WTC11 (cell line): Measurements from ENCODE around the gene SMAD3. TPM values are rescaled to one million over a fixed set of nuclear protein-coding genes. Genes with fewer than 3 reads are reported as not detected.

Experiments
- ATAC-seq: fragments of 200-7000 bp; cut with Tn5 transposase; 2 replicates; pipeline ENCODE4 v1.10.0; 2021; ENCODE audit warnings: mild to moderate bottlenecking, moderate library complexity
- CTCF ChIA-PET: fragments of 300-600 bp; sonication (Branson Sonifier 250); formaldehyde crosslinking; loops from one replicate; lab custom pipeline; 2021; ENCODE audit warnings: antibody characterized with exemption; lab: Charles Lee
- POLR2A ChIA-PET: fragments of 350-600 bp; sonication (Branson Sonifier 250); formaldehyde crosslinking; loops from one replicate; lab custom pipeline; 2021; ENCODE audit warnings: antibody characterized with exemption; lab: Charles Lee
- DNase-seq: peaks from one replicate; pipeline ENCODE4 v3.0.0; 2021; ENCODE audit warnings: low spot score
- H3K27ac Mint-ChIP-seq: 2 replicates; pipeline ENCODE4 v1.8.0; 2021; ENCODE audit warnings: mixed read lengths
- H3K27me3 Mint-ChIP-seq: 2 replicates; pipeline ENCODE4 v1.8.0; 2021; ENCODE audit warnings: low read depth, mild to moderate bottlenecking, moderate library complexity, mixed read lengths
- H3K36me3 Mint-ChIP-seq: 2 replicates; pipeline ENCODE4 v1.8.0; 2021; ENCODE audit warnings: mixed read lengths
- H3K4me1 Mint-ChIP-seq: 2 replicates; pipeline ENCODE4 v1.8.0; 2022; ENCODE audit warnings: mixed read lengths
- H3K4me3 Mint-ChIP-seq: 2 replicates; pipeline ENCODE4 v1.8.0; 2021; ENCODE audit warnings: mild to moderate bottlenecking, moderate library complexity, mixed read lengths
- H3K9me3 Mint-ChIP-seq: 2 replicates; pipeline ENCODE4 v1.8.0; 2021; ENCODE audit warnings: mixed read lengths
- FOXK1 ChIP-seq: sonication (generic); formaldehyde crosslinking; IDR thresholded peaks from 2 replicates; pipeline ENCODE4 v1.8.0; 2022; ENCODE audit warnings: mild to moderate bottlenecking, moderate library complexity, missing genetic modification reagents
- GABPB1 ChIP-seq: sonication (generic); formaldehyde crosslinking; IDR thresholded peaks from 2 replicates; pipeline ENCODE4 v1.8.1; 2023; ENCODE audit warnings: mild to moderate bottlenecking, missing genetic modification reagents
- HMGA2 ChIP-seq: fragments of 250-450 bp; sonication (Bioruptor Pico); IDR thresholded peaks from 2 replicates; pipeline ENCODE4 v1.4.0; 2021; ENCODE audit warnings: mild to moderate bottlenecking, moderate library complexity
- SMAD4 ChIP-seq: sonication (generic); formaldehyde crosslinking; IDR thresholded peaks from 2 replicates; pipeline ENCODE4 v1.8.0; 2022; ENCODE audit warnings: mild to moderate bottlenecking, missing genetic modification reagents
- ZBTB21 ChIP-seq: sonication (generic); formaldehyde crosslinking; IDR thresholded peaks from 2 replicates; pipeline ENCODE4 v1.8.1; 2023; ENCODE audit warnings: mild to moderate bottlenecking, missing genetic modification reagents, borderline replicate concordance
- ZNF263 ChIP-seq: sonication (generic); formaldehyde crosslinking; IDR thresholded peaks from 2 replicates; pipeline ENCODE4 v1.8.1; 2022; ENCODE audit warnings: low read depth, mild to moderate bottlenecking, moderate library complexity, missing genetic modification reagents
- ZNF396 ChIP-seq: fragments of 250-450 bp; sonication (Bioruptor Pico); IDR thresholded peaks from 2 replicates; pipeline ENCODE4 v1.8.0; 2021; ENCODE audit warnings: mild to moderate bottlenecking, moderate library complexity, borderline replicate concordance
- total RNA-seq: library from RNA; stranded (reverse); gene quantifications from 3 replicates; pipeline ENCODE4 v1.2.3, GENCODE V29; 2021
- TF ChIP-seq, protein P1 (sequence below): sonication (generic); formaldehyde crosslinking; IDR thresholded peaks from 2 replicates; pipeline ENCODE4 v1.8.1; 2023; ENCODE audit warnings: mild to moderate bottlenecking, missing genetic modification reagents
- TF ChIP-seq, protein P2 (sequence below): sonication (generic); formaldehyde crosslinking; IDR thresholded peaks from 2 replicates; pipeline ENCODE4 v1.8.1; 2023; ENCODE audit warnings: mild to moderate bottlenecking, missing genetic modification reagents
- TF ChIP-seq, protein P3 (sequence below): sonication (generic); formaldehyde crosslinking; conservative IDR thresholded peaks from 2 replicates; pipeline ENCODE4 v1.8.1; 2022; ENCODE audit warnings: mild to moderate bottlenecking, missing genetic modification reagents
- TF ChIP-seq, protein P4 (sequence below): sonication (generic); formaldehyde crosslinking; IDR thresholded peaks from 2 replicates; pipeline ENCODE4 v1.8.1; 2022; ENCODE audit warnings: mild to moderate bottlenecking, moderate library complexity, missing genetic modification reagents
- TF ChIP-seq, protein P5 (sequence below): sonication (generic); formaldehyde crosslinking; IDR thresholded peaks from 2 replicates; pipeline ENCODE4 v1.8.0; 2022; ENCODE audit warnings: missing genetic modification reagents
- TF ChIP-seq, protein P6 (sequence below): sonication (generic); formaldehyde crosslinking; IDR thresholded peaks from 2 replicates; pipeline ENCODE4 v1.8.0; 2023; ENCODE audit warnings: missing genetic modification reagents, mild to moderate bottlenecking, borderline replicate concordance
- TF ChIP-seq, protein P7 (sequence below): fragments of 250-450 bp; sonication (Bioruptor Pico); conservative IDR thresholded peaks from 2 replicates; pipeline ENCODE4 v1.9.0; 2021; ENCODE audit warnings: mild to moderate bottlenecking

The SMAD3 gene
- total RNA-seq, 1 experiment from 2014 or later: 34.6 TPM

DNA sequence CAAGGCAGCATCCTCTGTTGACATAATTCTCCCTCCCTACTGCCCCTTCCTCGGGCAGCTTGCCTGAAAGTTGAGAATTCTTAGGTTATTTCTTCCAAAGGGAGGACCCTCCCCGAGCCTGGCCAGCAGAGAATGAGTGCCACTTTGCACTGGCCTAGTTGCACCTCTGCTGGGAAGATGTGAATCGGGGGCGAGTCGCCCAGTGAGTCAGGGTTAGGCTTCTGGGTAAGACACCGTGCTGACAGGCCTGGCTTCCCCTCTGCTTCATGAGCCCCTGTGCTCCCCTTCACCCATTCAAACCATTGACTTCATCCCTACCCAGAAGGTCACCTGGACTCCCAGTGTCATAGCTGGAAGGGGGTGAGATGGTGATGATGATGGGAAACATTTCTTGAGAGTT is 106.8 kb downstream of the SMAD3 start:
- Mint-ChIP-seq H3K27me3 (no peaks in the 10 kb centered on the region), H3K36me3 (peaks cover 16% of the 10 kb centered on the region), H3K4me1 (peaks cover 57% of the 10 kb centered on the region), H3K9me3 (no peaks in the 10 kb centered on the region), H3K4me3 (no peak overlapping the region), H3K27ac (no peak overlapping the region)
- ChIA-PET CTCF (no interaction called here), POLR2A (no interaction called here)
- ATAC-seq: no peak
- DNase-seq: no peak
- TF ChIP-seq, protein P1, sequence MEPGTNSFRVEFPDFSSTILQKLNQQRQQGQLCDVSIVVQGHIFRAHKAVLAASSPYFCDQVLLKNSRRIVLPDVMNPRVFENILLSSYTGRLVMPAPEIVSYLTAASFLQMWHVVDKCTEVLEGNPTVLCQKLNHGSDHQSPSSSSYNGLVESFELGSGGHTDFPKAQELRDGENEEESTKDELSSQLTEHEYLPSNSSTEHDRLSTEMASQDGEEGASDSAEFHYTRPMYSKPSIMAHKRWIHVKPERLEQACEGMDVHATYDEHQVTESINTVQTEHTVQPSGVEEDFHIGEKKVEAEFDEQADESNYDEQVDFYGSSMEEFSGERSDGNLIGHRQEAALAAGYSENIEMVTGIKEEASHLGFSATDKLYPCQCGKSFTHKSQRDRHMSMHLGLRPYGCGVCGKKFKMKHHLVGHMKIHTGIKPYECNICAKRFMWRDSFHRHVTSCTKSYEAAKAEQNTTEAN (CRISPR knock-in tag): no peak
- TF ChIP-seq, protein P2, sequence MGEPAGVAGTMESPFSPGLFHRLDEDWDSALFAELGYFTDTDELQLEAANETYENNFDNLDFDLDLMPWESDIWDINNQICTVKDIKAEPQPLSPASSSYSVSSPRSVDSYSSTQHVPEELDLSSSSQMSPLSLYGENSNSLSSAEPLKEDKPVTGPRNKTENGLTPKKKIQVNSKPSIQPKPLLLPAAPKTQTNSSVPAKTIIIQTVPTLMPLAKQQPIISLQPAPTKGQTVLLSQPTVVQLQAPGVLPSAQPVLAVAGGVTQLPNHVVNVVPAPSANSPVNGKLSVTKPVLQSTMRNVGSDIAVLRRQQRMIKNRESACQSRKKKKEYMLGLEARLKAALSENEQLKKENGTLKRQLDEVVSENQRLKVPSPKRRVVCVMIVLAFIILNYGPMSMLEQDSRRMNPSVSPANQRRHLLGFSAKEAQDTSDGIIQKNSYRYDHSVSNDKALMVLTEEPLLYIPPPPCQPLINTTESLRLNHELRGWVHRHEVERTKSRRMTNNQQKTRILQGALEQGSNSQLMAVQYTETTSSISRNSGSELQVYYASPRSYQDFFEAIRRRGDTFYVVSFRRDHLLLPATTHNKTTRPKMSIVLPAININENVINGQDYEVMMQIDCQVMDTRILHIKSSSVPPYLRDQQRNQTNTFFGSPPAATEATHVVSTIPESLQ: no peak
- TF ChIP-seq ZNF396 (CRISPR knock-in tag) (no peak), GABPB1 (no peak), SMAD4 (CRISPR knock-in tag) (no peak), HMGA2 (CRISPR knock-in tag) (no peak), ZBTB21 (no peak), ZNF263 (CRISPR knock-in tag) (no peak), FOXK1 (CRISPR knock-in tag) (no peak)
- TF ChIP-seq, protein P3, sequence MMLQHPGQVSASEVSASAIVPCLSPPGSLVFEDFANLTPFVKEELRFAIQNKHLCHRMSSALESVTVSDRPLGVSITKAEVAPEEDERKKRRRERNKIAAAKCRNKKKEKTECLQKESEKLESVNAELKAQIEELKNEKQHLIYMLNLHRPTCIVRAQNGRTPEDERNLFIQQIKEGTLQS (CRISPR knock-in tag): no peak
- TF ChIP-seq, protein P4, sequence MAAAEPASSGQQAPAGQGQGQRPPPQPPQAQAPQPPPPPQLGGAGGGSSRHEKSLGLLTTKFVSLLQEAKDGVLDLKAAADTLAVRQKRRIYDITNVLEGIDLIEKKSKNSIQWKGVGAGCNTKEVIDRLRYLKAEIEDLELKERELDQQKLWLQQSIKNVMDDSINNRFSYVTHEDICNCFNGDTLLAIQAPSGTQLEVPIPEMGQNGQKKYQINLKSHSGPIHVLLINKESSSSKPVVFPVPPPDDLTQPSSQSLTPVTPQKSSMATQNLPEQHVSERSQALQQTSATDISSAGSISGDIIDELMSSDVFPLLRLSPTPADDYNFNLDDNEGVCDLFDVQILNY (CRISPR knock-in tag): no peak
- TF ChIP-seq, protein P5, sequence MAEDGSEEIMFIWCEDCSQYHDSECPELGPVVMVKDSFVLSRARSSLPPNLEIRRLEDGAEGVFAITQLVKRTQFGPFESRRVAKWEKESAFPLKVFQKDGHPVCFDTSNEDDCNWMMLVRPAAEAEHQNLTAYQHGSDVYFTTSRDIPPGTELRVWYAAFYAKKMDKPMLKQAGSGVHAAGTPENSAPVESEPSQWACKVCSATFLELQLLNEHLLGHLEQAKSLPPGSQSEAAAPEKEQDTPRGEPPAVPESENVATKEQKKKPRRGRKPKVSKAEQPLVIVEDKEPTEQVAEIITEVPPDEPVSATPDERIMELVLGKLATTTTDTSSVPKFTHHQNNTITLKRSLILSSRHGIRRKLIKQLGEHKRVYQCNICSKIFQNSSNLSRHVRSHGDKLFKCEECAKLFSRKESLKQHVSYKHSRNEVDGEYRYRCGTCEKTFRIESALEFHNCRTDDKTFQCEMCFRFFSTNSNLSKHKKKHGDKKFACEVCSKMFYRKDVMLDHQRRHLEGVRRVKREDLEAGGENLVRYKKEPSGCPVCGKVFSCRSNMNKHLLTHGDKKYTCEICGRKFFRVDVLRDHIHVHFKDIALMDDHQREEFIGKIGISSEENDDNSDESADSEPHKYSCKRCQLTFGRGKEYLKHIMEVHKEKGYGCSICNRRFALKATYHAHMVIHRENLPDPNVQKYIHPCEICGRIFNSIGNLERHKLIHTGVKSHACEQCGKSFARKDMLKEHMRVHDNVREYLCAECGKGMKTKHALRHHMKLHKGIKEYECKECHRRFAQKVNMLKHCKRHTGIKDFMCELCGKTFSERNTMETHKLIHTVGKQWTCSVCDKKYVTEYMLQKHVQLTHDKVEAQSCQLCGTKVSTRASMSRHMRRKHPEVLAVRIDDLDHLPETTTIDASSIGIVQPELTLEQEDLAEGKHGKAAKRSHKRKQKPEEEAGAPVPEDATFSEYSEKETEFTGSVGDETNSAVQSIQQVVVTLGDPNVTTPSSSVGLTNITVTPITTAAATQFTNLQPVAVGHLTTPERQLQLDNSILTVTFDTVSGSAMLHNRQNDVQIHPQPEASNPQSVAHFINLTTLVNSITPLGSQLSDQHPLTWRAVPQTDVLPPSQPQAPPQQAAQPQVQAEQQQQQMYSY (CRISPR knock-in tag): no peak
- TF ChIP-seq, protein P6, sequence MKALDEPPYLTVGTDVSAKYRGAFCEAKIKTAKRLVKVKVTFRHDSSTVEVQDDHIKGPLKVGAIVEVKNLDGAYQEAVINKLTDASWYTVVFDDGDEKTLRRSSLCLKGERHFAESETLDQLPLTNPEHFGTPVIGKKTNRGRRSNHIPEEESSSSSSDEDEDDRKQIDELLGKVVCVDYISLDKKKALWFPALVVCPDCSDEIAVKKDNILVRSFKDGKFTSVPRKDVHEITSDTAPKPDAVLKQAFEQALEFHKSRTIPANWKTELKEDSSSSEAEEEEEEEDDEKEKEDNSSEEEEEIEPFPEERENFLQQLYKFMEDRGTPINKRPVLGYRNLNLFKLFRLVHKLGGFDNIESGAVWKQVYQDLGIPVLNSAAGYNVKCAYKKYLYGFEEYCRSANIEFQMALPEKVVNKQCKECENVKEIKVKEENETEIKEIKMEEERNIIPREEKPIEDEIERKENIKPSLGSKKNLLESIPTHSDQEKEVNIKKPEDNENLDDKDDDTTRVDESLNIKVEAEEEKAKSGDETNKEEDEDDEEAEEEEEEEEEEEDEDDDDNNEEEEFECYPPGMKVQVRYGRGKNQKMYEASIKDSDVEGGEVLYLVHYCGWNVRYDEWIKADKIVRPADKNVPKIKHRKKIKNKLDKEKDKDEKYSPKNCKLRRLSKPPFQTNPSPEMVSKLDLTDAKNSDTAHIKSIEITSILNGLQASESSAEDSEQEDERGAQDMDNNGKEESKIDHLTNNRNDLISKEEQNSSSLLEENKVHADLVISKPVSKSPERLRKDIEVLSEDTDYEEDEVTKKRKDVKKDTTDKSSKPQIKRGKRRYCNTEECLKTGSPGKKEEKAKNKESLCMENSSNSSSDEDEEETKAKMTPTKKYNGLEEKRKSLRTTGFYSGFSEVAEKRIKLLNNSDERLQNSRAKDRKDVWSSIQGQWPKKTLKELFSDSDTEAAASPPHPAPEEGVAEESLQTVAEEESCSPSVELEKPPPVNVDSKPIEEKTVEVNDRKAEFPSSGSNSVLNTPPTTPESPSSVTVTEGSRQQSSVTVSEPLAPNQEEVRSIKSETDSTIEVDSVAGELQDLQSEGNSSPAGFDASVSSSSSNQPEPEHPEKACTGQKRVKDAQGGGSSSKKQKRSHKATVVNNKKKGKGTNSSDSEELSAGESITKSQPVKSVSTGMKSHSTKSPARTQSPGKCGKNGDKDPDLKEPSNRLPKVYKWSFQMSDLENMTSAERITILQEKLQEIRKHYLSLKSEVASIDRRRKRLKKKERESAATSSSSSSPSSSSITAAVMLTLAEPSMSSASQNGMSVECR (CRISPR knock-in tag): no peak
- TF ChIP-seq, protein P7, sequence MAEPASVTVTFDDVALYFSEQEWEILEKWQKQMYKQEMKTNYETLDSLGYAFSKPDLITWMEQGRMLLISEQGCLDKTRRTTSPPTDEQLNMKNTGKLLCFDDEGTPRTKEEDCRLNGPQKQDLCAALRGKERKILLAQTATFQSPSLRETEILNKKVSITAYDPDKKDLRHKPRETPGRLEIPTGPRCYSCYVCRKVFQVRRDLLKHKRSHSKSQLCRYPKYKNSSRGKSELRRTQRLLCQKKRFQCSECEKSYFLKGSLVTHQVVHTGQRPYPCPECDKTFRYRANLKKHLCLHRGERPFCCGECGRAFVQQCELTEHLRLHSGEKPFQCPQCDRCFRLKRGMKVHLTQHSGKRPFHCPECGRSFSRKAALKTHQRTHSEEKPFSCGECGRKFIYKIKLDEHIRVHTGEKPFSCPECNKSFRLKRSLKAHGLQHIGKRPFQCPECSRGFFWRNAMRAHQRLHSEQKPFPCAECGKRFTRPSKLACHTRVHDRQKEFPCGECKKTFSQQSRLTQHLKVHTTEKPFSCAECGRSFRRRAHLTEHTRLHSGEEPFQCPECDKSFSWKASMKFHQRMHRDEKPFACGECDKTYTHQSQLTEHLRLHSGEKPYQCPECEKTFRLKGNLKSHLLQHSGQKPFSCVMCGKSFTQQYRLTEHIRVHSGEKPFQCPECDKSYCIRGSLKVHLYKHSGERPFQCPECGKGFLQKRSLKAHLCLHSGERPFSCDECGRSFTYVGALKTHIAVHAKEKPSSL (CRISPR knock-in tag): no peak
